ENCODE measurements around the gene ZBTB39.

- TF ChIP-seq, protein P1, sequence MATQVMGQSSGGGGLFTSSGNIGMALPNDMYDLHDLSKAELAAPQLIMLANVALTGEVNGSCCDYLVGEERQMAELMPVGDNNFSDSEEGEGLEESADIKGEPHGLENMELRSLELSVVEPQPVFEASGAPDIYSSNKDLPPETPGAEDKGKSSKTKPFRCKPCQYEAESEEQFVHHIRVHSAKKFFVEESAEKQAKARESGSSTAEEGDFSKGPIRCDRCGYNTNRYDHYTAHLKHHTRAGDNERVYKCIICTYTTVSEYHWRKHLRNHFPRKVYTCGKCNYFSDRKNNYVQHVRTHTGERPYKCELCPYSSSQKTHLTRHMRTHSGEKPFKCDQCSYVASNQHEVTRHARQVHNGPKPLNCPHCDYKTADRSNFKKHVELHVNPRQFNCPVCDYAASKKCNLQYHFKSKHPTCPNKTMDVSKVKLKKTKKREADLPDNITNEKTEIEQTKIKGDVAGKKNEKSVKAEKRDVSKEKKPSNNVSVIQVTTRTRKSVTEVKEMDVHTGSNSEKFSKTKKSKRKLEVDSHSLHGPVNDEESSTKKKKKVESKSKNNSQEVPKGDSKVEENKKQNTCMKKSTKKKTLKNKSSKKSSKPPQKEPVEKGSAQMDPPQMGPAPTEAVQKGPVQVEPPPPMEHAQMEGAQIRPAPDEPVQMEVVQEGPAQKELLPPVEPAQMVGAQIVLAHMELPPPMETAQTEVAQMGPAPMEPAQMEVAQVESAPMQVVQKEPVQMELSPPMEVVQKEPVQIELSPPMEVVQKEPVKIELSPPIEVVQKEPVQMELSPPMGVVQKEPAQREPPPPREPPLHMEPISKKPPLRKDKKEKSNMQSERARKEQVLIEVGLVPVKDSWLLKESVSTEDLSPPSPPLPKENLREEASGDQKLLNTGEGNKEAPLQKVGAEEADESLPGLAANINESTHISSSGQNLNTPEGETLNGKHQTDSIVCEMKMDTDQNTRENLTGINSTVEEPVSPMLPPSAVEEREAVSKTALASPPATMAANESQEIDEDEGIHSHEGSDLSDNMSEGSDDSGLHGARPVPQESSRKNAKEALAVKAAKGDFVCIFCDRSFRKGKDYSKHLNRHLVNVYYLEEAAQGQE (IDR thresholded peaks at IDR 0.05; ENCODE audit: insufficient replicate concordance, low read depth), result no peak
- no peak for TF ChIP-seq GABPA (IDR thresholded peaks at IDR 0.05; ENCODE audit: low read depth)
Measured at GRCh38 chr12:57012600-57013465, 6.5 kb upstream of the ZBTB39 start.
